OCI-LY7 (cell line): ENCODE data around the gene PRMT9. TPM values are rescaled to one million over a fixed set of nuclear protein-coding genes. Genes with fewer than 3 reads are reported as not detected.

Experiments
- BruUV-seq: library from RNA; stranded (reverse); fragments of 400-500 nt; replicated peaks from 2 replicates; lab custom pipeline; 2021; lab: Mats Ljungman, UMichigan
- CTCF ChIA-PET: fragments of 300-600 bp; sonication (Branson Sonifier 250); formaldehyde crosslinking; loops from one replicate; lab custom pipeline; 2022; ENCODE audit warnings: antibody characterized with exemption; ENCODE audit not compliant: unreplicated experiment; lab: Charles Lee
- POLR2A ChIA-PET: fragments of 300-600 bp; sonication (Branson Sonifier 250); formaldehyde crosslinking; loops from one replicate; lab custom pipeline; 2022; ENCODE audit warnings: antibody characterized with exemption; lab: Charles Lee
- DNase-seq: peaks from one replicate; pipeline ENCODE4 v3.0.0-alpha.2; 2015; ENCODE audit warnings: low spot score
- H2AFZ ChIP-seq: fragments of 200-600 bp; sonication (generic), shearing (Covaris generic); 2 replicates; pipeline ENCODE4 v1.6.1; 2014; ENCODE audit warnings: mild to moderate bottlenecking, antibody characterized with exemption, low read length, moderate library complexity
- H3K27ac ChIP-seq: fragments of 200-600 bp; sonication (generic); 2 replicates; pipeline ENCODE4 v1.5.1; 2014; ENCODE audit warnings: mixed run types, low read depth, mild to moderate bottlenecking, moderate library complexity, low read length, inconsistent platforms; ENCODE audit not compliant: poor library complexity, severe bottlenecking
- H3K36me3 ChIP-seq: fragments of 200-600 bp; sonication (generic); 2 replicates; pipeline ENCODE4 v1.6.1; 2014; ENCODE audit warnings: mild to moderate bottlenecking, antibody characterized with exemption, low read length, moderate library complexity, mixed read lengths; ENCODE audit not compliant: insufficient read depth
- H3K4me1 ChIP-seq: fragments of 200-600 bp; sonication (generic); 2 replicates; pipeline ENCODE4 v1.5.1; 2014; ENCODE audit warnings: mild to moderate bottlenecking, low read length; ENCODE audit not compliant: insufficient read depth, poor library complexity, severe bottlenecking
- H3K4me2 ChIP-seq: fragments of 200-600 bp; sonication (generic); 2 replicates; pipeline ENCODE4 v1.6.1; 2014; ENCODE audit warnings: mild to moderate bottlenecking, low read length
- H3K4me3 ChIP-seq: fragments of 200-600 bp; sonication (generic); 2 replicates; pipeline ENCODE4 v1.5.1; 2014; ENCODE audit warnings: mild to moderate bottlenecking, low read depth, low read length; ENCODE audit not compliant: poor library complexity, severe bottlenecking
- H3K79me2 ChIP-seq: fragments of 200-600 bp; sonication (generic); 2 replicates; pipeline ENCODE4 v1.6.1; 2016; ENCODE audit warnings: low read depth, mild to moderate bottlenecking, low read length, moderate library complexity, mixed read lengths; ENCODE audit not compliant: insufficient read depth
- H3K9me2 ChIP-seq: fragments of 200-600 bp; sonication (generic); 2 replicates; pipeline ENCODE4 v1.6.1; 2016; ENCODE audit warnings: mild to moderate bottlenecking, low read length, mixed read lengths; ENCODE audit not compliant: insufficient read depth
- H3K9me3 ChIP-seq: fragments of 200-600 bp; sonication (generic); 2 replicates; pipeline ENCODE4 v1.6.1; 2014; ENCODE audit warnings: mild to moderate bottlenecking, mixed run types, low read length, mixed read lengths
- H4K20me1 ChIP-seq: fragments of 200-600 bp; sonication (generic); 2 replicates; pipeline ENCODE4 v1.6.1; 2014; ENCODE audit warnings: mild to moderate bottlenecking, antibody characterized with exemption, low read length, moderate library complexity, mixed read lengths; ENCODE audit not compliant: insufficient read depth
- EZH2phosphoT487 ChIP-seq: fragments of 200-600 bp; sonication (generic); IDR thresholded peaks from 2 replicates; pipeline ENCODE4 v1.6.1; 2018; ENCODE audit warnings: low read depth, borderline replicate concordance, mild to moderate bottlenecking, mixed run types, antibody characterized with exemption, low read length, moderate library complexity, mixed read lengths
- intact Hi-C: fragments of 100-400 bp; cut with micrococcal nuclease; formaldehyde crosslinking; loops from one replicate; pipeline ENCODE4 v1.10.0; 2022; ENCODE audit not compliant: unreplicated experiment
- total RNA-seq, 2 experiments: library from RNA; depleted of rRNA in 1 of 2; stranded (reverse); fragments of >200 nt in 1 of 2; shearing (Covaris generic) in 1 of 2; gene quantifications; 2 replicates each; pipeline ENCODE4 v1.2.3, GENCODE V29; 2014 to 2022
- TF ChIP-seq, protein P1 (sequence below): fragments of 200-600 bp; sonication (generic); conservative IDR thresholded peaks from 2 replicates; pipeline ENCODE4 v1.5.1; 2014; ENCODE audit warnings: mild to moderate bottlenecking, antibody characterized with exemption, low read length, moderate library complexity, mixed read lengths

Gene PRMT9
- total RNA-seq, 2 experiments from 2014 or later, result 13.1 to 13.9 TPM

DNA sequence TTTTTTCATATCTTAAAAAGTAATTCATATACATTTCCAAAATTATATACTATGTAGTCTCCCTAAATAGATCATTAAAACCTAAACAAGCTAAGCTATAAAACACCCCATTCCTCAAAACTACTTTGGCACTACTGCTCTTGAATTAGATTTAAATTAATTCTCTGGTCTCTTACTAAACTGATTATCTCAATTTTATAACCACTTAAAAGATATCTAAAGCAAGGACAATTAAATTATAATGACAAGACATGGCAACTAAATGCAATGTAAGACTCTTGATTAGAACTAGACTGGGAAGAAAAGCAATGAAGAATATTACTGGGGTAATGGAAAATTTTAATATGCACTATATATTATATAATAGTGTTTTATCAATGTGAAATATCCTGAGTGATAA, 38.9 kb downstream of the PRMT9 start:
- BruUV-seq, result no TSS peak
- DNase-seq, result no peak
- peaks cover 77% of the 10 kb centered on the region for H3K36me3 ChIP-seq
- H3K9me3 ChIP-seq, result no peaks in the 10 kb centered on the region
- no peak overlapping the region for H3K4me3 ChIP-seq
- ChIA-PET CTCF (interaction anchor here (1.5 kb wide), 1 partner anchor 9 kb away, joined by 3 read pairs; no protein-coding TSS in a partner anchor), POLR2A (no interaction called here)
- intact Hi-C loops, result no loop called here
- peaks cover 26% of the 10 kb centered on the region for H3K79me2 ChIP-seq
- no peak for TF ChIP-seq EZH2phosphoT487
- TF ChIP-seq, protein P1, sequence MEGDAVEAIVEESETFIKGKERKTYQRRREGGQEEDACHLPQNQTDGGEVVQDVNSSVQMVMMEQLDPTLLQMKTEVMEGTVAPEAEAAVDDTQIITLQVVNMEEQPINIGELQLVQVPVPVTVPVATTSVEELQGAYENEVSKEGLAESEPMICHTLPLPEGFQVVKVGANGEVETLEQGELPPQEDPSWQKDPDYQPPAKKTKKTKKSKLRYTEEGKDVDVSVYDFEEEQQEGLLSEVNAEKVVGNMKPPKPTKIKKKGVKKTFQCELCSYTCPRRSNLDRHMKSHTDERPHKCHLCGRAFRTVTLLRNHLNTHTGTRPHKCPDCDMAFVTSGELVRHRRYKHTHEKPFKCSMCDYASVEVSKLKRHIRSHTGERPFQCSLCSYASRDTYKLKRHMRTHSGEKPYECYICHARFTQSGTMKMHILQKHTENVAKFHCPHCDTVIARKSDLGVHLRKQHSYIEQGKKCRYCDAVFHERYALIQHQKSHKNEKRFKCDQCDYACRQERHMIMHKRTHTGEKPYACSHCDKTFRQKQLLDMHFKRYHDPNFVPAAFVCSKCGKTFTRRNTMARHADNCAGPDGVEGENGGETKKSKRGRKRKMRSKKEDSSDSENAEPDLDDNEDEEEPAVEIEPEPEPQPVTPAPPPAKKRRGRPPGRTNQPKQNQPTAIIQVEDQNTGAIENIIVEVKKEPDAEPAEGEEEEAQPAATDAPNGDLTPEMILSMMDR, result no peak
- no peaks in the 10 kb centered on the region for H3K4me1 ChIP-seq
- no peak overlapping the region for H3K27ac ChIP-seq
- H2AFZ ChIP-seq, result no peak overlapping the region
- no peaks in the 10 kb centered on the region for H3K9me2 ChIP-seq
- H3K4me2 ChIP-seq, result no peak overlapping the region
- H4K20me1 ChIP-seq, result no peaks in the 10 kb centered on the region

DNA sequence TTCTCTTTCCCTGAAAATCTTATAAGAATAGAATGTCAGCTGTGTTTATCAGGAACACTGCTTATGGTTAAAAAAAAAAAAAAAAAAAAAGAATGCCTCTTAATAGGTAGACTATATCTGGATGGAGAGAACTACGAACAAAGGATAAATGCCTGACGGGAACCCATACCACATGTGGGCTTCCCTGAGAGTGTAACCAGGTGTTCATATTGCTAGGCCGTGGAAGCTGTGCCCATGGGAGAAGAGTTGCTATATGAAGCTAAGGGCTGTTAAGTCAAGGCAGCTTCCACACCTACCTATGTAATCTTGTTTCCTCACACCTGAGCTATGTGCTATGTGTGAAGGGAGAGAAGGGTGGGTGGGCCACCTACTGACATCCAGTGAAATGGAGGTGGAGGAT, 39.5 kb downstream of the PRMT9 start:
- no peak overlapping the region for H3K4me3 ChIP-seq
- intact Hi-C loops, result no loop called here
- no peak overlapping the region for H3K27ac ChIP-seq
- H3K4me2 ChIP-seq, result no peak overlapping the region
- ChIA-PET CTCF (interaction anchor here (1.5 kb wide), 1 partner anchor 10 kb away, joined by 3 read pairs; no protein-coding TSS in a partner anchor), POLR2A (interaction anchor here (0.8 to 1.3 kb wide), 2 partner anchors 15 to 18 kb away, joined by 3 to 4 read pairs; no protein-coding TSS in a partner anchor)
- no peak for DNase-seq
- H3K9me2 ChIP-seq, result no peaks in the 10 kb centered on the region
- no peaks in the 10 kb centered on the region for H3K9me3 ChIP-seq
- H4K20me1 ChIP-seq, result no peaks in the 10 kb centered on the region
- H2AFZ ChIP-seq, result no peak overlapping the region
- H3K4me1 ChIP-seq, result no peaks in the 10 kb centered on the region
- peaks cover 77% of the 10 kb centered on the region for H3K36me3 ChIP-seq
- BruUV-seq, result no TSS peak
- peaks cover 23% of the 10 kb centered on the region; the same call in 1 of the 2 replicates for H3K79me2 ChIP-seq
- no peak for TF ChIP-seq EZH2phosphoT487
- TF ChIP-seq, protein P1, result no peak

DNA sequence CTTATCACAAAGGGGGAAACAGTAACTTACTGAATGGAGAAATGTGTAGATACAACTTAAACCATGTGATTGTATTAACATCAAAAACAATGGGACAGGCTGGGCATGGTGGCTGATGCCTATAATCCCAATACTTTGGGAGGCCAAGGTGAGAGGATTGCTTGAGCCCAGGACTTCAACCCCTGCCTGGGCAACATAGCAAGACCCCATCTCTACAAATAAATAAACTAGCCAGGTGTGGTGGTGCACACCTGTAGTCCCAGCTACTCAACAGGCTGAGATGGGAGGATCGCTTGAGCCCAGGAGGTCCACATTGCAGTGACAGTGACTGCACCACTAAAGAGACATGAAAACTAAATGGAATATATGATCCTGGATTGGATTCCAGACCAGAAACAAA, 40.3 kb downstream of the PRMT9 start:
- no peak overlapping the region for H2AFZ ChIP-seq
- no peaks in the 10 kb centered on the region for H3K9me3 ChIP-seq
- BruUV-seq, result no TSS peak
- H3K4me1 ChIP-seq, result no peaks in the 10 kb centered on the region
- H3K4me3 ChIP-seq, result no peak overlapping the region
- peaks cover 77% of the 10 kb centered on the region for H3K36me3 ChIP-seq
- CTCF ChIA-PET, result no interaction called here
- DNase-seq, result no peak
- no peak overlapping the region for H3K4me2 ChIP-seq
- H4K20me1 ChIP-seq, result no peaks in the 10 kb centered on the region
- POLR2A ChIA-PET, result interaction anchor here (0.8 to 1.3 kb wide), 2 partner anchors 14 to 17 kb away, joined by 3 to 4 read pairs; no protein-coding TSS in a partner anchor
- no peak overlapping the region for H3K27ac ChIP-seq
- H3K79me2 ChIP-seq, result peaks cover 23% of the 10 kb centered on the region; the same call in 1 of the 2 replicates
- H3K9me2 ChIP-seq, result no peaks in the 10 kb centered on the region
- intact Hi-C loops, result no loop called here
- TF ChIP-seq, protein P1, result no peak
